Measurements from ENCODE around the gene UBE2J1. TPM values are rescaled to one million over a fixed set of nuclear protein-coding genes. Genes with fewer than 3 reads are reported as not detected.

The UBE2J1 gene
- polyA plus RNA-seq, 2 of the 4 experiments (the other 2 are of a cell fraction): 12.6 to 32.7 TPM

DNA sequence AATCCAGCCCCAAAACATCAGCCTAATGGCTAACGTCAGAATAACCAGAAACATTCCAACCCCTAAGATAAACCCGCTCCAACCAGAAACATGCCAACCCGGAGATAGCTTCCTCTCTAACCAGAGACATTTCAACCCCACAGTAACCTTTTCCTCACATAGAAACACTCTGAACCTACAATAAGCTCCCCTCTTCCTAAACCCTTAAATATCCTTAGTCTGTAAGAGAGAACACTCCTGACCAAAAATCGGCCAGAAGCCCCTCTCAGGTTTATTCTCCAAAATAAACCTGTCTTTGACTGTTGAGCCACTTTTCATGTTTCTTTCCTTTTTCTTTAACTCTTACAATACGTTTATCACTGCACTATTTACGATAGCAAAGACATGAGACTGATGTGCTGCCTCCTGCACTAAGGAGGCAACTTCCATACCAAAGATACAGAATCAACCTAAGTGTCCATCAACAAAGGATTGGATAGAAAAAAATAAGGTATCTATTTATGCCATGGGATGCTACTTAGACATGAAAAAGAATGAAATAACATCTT, 32.4 kb downstream of the UBE2J1 start:
- ChIA-PET CTCF (interaction anchor here (0.6 kb wide), 1 partner anchor 17 kb away, joined by 3 read pairs; no protein-coding TSS in a partner anchor), POLR2A (no interaction called here)
- no peak for DNase-seq (ENCODE audit: low read depth in 1 of 2, low spot score in 1 of 2)
- WGBS (ENCODE audit: missing lambda C conversion rate): 76% methylated on average over 6 of the region's 6 CpGs
- no peak for ATAC-seq
- H3K9me3 ChIP-seq: no peaks in the 10 kb centered on the region
- H3K4me1 ChIP-seq: no peaks in the 10 kb centered on the region
- no peak overlapping the region for H3K4me3 ChIP-seq
- H3K4me2 ChIP-seq: no peak overlapping the region
- FAIRE-seq: no peak
- no peak overlapping the region for H3K27ac ChIP-seq
- TF ChIP-seq, protein P1, sequence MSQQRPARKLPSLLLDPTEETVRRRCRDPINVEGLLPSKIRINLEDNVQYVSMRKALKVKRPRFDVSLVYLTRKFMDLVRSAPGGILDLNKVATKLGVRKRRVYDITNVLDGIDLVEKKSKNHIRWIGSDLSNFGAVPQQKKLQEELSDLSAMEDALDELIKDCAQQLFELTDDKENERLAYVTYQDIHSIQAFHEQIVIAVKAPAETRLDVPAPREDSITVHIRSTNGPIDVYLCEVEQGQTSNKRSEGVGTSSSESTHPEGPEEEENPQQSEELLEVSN (IDR thresholded peaks at IDR 0.05; ENCODE audit: borderline replicate concordance, low read depth): no peak
- TF ChIP-seq EHMT2 (IDR thresholded peaks at IDR 0.05; ENCODE audit: low read depth) (no peak), PHF8 (IDR thresholded peaks at IDR 0.05; ENCODE audit: borderline replicate concordance, low read depth) (no peak)
- TF ChIP-seq, protein P2, sequence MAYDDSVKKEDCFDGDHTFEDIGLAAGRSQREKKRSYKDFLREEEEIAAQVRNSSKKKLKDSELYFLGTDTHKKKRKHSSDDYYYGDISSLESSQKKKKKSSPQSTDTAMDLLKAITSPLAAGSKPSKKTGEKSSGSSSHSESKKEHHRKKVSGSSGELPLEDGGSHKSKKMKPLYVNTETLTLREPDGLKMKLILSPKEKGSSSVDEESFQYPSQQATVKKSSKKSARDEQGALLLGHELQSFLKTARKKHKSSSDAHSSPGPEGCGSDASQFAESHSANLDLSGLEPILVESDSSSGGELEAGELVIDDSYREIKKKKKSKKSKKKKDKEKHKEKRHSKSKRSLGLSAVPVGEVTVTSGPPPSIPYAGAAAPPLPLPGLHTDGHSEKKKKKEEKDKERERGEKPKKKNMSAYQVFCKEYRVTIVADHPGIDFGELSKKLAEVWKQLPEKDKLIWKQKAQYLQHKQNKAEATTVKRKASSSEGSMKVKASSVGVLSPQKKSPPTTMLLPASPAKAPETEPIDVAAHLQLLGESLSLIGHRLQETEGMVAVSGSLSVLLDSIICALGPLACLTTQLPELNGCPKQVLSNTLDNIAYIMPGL (CRISPR knock-in tag; IDR thresholded peaks at IDR 0.05; ENCODE audit: borderline replicate concordance): no peak

DNA sequence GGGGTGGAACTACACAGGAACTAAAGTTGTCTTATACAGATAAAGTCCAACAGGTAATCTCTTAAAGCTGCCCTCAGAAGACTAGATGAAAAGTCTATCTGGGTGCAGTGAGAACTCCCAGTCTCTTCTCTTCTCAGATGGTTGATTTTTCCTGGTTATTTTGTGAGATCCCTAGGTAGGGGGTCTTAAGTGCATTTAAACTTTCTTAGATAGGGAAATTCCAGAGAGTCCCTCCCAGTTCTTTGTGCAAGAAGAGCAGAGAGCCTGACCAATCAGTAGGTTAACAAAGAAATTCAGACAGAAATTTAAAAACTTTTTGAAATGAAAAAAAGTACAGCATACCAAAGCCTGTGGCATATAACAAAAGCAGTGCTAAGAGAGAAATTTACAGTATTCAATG, 35.5 kb downstream of the UBE2J1 start:
- DNase-seq (ENCODE audit: low read depth in 1 of 2, low spot score in 1 of 2) (no peak), ATAC-seq (no peak), FAIRE-seq (no peak)
- Histone ChIP-seq H3K4me1 (no peaks in the 10 kb centered on the region), H3K9me3 (no peaks in the 10 kb centered on the region), H3K4me2 (no peak overlapping the region), H3K27ac (no peak overlapping the region), H3K4me3 (no peak overlapping the region)
- no peak for TF ChIP-seq NR3C1 (IDR thresholded peaks at IDR 0.05)
- TF ChIP-seq RARB (CRISPR knock-in tag; IDR thresholded peaks at IDR 0.05): no peak
- TF ChIP-seq FOXS1 (CRISPR knock-in tag; IDR thresholded peaks at IDR 0.05): no peak
- CTCF ChIA-PET: interaction anchor here (1.2 kb wide), 1 partner anchor 1076 kb away, joined by 3 read pairs; no protein-coding TSS in a partner anchor
- POLR2A ChIA-PET: no interaction called here

DNA sequence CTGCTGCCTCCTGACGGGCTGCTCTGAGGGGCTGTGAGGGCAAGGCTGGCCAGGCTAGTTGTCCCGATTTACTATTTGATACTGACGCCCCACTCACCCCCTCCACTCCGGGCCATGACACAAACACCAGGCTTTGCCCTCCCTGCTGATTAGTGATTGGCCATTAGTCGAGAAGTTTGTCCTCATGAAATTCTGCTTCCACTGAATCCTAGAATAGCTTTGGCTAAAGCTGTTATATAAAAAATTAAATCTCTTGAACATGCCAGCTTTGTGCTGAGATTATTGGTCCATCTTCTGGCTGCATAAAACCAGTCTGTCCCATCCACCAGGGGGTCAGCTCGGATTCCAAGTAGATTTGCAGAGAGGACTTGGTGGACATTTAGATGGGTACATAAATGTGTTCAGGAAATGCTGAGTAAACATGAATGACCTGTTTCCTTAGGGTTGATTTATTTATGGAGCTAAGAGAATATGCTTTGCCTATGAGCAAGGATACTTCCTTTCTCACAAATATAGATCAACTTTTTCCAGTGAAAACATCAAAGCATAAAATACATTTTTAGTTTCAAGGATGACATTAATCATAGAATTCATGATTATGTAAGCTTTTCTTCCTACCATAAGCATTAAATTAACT, 37.2 kb downstream of the UBE2J1 start, which contains the start of gene GABRR2:
Gene GABRR2 (minus strand): TSS at position 51 of the 637 bp plus-strand sequence. CDS start 134 bp downstream, outside the sequence.
- H3K4me2 ChIP-seq: no peak within 1 kb of the TSS
- FAIRE-seq (no peak), ATAC-seq (no peak), DNase-seq (ENCODE audit: low read depth in 1 of 2, low spot score in 1 of 2) (no peak)
- WGBS (ENCODE audit: missing lambda C conversion rate): 85% methylated on average over 6 of the region's 6 CpGs
- no peak within 1 kb of the TSS for H3K4me3 ChIP-seq
- ChIA-PET CTCF (no interaction called here), POLR2A (no interaction called here)
- no peaks in the 10 kb centered on the region for H3K9me3 ChIP-seq
- H3K27ac ChIP-seq: no peak within 1 kb of the TSS
- H3K4me1 ChIP-seq: no peaks in the 10 kb centered on the region
- TF ChIP-seq, protein P2 (CRISPR knock-in tag; IDR thresholded peaks at IDR 0.05; ENCODE audit: borderline replicate concordance): no peak
- TF ChIP-seq HOXB13 (CRISPR knock-in tag; IDR thresholded peaks at IDR 0.05; ENCODE audit: low read depth): no peak
- TF ChIP-seq SREBF2 (IDR thresholded peaks at IDR 0.05): no peak

DNA sequence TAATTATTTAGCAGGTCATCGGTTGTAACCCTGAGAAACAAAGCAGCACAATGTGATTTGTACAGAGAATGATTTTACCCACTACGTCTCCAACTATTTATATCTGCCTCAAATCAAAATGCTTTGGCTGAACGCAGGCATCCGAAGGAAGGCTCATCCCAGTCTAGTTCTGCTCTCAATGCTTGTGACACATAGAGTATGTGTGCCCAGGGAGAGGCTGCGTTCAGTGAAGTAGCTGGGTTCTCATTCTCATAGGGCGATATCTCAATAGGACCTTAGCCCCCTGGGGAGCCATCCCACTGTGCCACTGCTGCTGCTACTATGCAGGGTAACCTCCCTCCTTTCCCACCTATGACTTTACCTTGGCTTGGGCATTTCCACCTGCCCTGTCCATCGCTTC, 37.8 kb downstream of the UBE2J1 start:
- WGBS (ENCODE audit: missing lambda C conversion rate): 96% methylated on average over 7 of the region's 7 CpGs
- POLR2A ChIA-PET: no interaction called here
- no peaks in the 10 kb centered on the region for H3K4me1 ChIP-seq
- ATAC-seq (no peak), FAIRE-seq (no peak), DNase-seq (ENCODE audit: low read depth in 1 of 2, low spot score in 1 of 2) (no peak)
- no peak overlapping the region for H3K27ac ChIP-seq
- H3K4me3 ChIP-seq: no peak overlapping the region
- no peak overlapping the region for H3K4me2 ChIP-seq
- CTCF ChIA-PET: no interaction called here
- H3K9me3 ChIP-seq: no peaks in the 10 kb centered on the region
- TF ChIP-seq MAFK (IDR thresholded peaks at IDR 0.05; ENCODE audit: partially characterized antibody) (no peak), HOXB5 (CRISPR knock-in tag; IDR thresholded peaks at IDR 0.05) (no peak), BHLHE40 (IDR thresholded peaks at IDR 0.05; ENCODE audit: low read depth, low read length) (no peak), POLR2AphosphoS2 (conservative IDR thresholded peaks at IDR 0.05; ENCODE audit: low read length) (no peak), EP300 (IDR thresholded peaks at IDR 0.05) (no peak), FOXS1 (CRISPR knock-in tag; IDR thresholded peaks at IDR 0.05) (no peak), JUN (IDR thresholded peaks at IDR 0.05) (no peak), HDAC2 (IDR thresholded peaks at IDR 0.05) (no peak), EHMT2 (IDR thresholded peaks at IDR 0.05; ENCODE audit: low read depth) (no peak), CBX8 (IDR thresholded peaks at IDR 0.05) (no peak), POLR2A (IDR thresholded peaks at IDR 0.05; ENCODE audit: low read length) (no peak)
- TF ChIP-seq, protein P1 (IDR thresholded peaks at IDR 0.05; ENCODE audit: borderline replicate concordance, low read depth): no peak
- TF ChIP-seq, protein P3, sequence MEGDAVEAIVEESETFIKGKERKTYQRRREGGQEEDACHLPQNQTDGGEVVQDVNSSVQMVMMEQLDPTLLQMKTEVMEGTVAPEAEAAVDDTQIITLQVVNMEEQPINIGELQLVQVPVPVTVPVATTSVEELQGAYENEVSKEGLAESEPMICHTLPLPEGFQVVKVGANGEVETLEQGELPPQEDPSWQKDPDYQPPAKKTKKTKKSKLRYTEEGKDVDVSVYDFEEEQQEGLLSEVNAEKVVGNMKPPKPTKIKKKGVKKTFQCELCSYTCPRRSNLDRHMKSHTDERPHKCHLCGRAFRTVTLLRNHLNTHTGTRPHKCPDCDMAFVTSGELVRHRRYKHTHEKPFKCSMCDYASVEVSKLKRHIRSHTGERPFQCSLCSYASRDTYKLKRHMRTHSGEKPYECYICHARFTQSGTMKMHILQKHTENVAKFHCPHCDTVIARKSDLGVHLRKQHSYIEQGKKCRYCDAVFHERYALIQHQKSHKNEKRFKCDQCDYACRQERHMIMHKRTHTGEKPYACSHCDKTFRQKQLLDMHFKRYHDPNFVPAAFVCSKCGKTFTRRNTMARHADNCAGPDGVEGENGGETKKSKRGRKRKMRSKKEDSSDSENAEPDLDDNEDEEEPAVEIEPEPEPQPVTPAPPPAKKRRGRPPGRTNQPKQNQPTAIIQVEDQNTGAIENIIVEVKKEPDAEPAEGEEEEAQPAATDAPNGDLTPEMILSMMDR (IDR thresholded peaks at IDR 0.05): no peak
- TF ChIP-seq, protein P4, sequence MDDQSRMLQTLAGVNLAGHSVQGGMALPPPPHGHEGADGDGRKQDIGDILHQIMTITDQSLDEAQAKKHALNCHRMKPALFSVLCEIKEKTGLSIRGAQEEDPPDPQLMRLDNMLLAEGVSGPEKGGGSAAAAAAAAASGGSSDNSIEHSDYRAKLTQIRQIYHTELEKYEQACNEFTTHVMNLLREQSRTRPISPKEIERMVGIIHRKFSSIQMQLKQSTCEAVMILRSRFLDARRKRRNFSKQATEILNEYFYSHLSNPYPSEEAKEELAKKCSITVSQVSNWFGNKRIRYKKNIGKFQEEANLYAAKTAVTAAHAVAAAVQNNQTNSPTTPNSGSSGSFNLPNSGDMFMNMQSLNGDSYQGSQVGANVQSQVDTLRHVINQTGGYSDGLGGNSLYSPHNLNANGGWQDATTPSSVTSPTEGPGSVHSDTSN (IDR thresholded peaks at IDR 0.05): no peak
- TF ChIP-seq, protein P5, sequence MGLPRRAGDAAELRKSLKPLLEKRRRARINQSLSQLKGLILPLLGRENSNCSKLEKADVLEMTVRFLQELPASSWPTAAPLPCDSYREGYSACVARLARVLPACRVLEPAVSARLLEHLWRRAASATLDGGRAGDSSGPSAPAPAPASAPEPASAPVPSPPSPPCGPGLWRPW (IDR thresholded peaks at IDR 0.05): no peak
